H9 (cell line): ENCODE data around the gene EIF4A3. TPM values are rescaled to one million over a fixed set of nuclear protein-coding genes. Genes with fewer than 3 reads are reported as not detected.
"Not testable (repeated sequence)": the region's sequence is repeated elsewhere in the genome, so short reads cannot be mapped to it uniquely, and the experiment has no call there.

Source experiments
- DNase-seq: peaks from one replicate; pipeline ENCODE4 v3.0.0-alpha.2; 2017
- H2AFZ ChIP-seq: one replicate; pipeline ENCODE4 v1.6.1; 2013; ENCODE audit warnings: mild to moderate bottlenecking, low read length, control low read depth, moderate library complexity
- H2AK5ac ChIP-seq: 2 replicates; pipeline ENCODE4 v1.6.1; 2013; ENCODE audit warnings: low read length, control low read depth, mixed read lengths; ENCODE audit not compliant: insufficient read length
- H2BK120ac ChIP-seq: one replicate; pipeline ENCODE4 v1.6.1; 2013; ENCODE audit warnings: low read depth, mild to moderate bottlenecking, low read length, control low read depth, inconsistent platforms; ENCODE audit not compliant: poor library complexity, severe bottlenecking
- H2BK12ac ChIP-seq: 2 replicates; pipeline ENCODE4 v1.6.1; 2013; ENCODE audit warnings: low read length, control low read depth, mixed read lengths, low read depth; ENCODE audit not compliant: insufficient read length
- H2BK15ac ChIP-seq: 2 replicates; pipeline ENCODE4 v1.6.1; 2013; ENCODE audit warnings: low read depth, low read length, control low read depth
- H2BK20ac ChIP-seq: one replicate; pipeline ENCODE4 v1.6.1; 2013; ENCODE audit warnings: low read depth, mild to moderate bottlenecking, low read length, control low read depth, inconsistent platforms; ENCODE audit not compliant: poor library complexity, severe bottlenecking
- H2BK5ac ChIP-seq: 2 replicates; pipeline ENCODE4 v1.6.1; 2013; ENCODE audit warnings: low read length, control low read depth, mixed read lengths; ENCODE audit not compliant: insufficient read length
- H3K14ac ChIP-seq: 2 replicates; pipeline ENCODE4 v1.6.1; 2013; ENCODE audit warnings: low read length, control low read depth; ENCODE audit not compliant: insufficient read depth
- H3K18ac ChIP-seq: 2 replicates; pipeline ENCODE4 v1.6.1; 2013; ENCODE audit warnings: low read depth, mild to moderate bottlenecking, mixed read lengths, low read length, control low read depth; ENCODE audit not compliant: insufficient read length
- H3K23ac ChIP-seq: 2 replicates; pipeline ENCODE4 v1.6.1; 2013; ENCODE audit warnings: low read length, control low read depth, mixed read lengths, low read depth; ENCODE audit not compliant: insufficient read length
- H3K23me2 ChIP-seq: 2 replicates; pipeline ENCODE4 v1.6.1; 2013; ENCODE audit warnings: low read depth, mild to moderate bottlenecking, mixed read lengths, low read length, control low read depth; ENCODE audit not compliant: insufficient read length, poor library complexity, severe bottlenecking
- H3K27ac ChIP-seq: 2 replicates; pipeline ENCODE4 v1.5.1; 2013; ENCODE audit warnings: low read length, control low read depth, mixed read lengths, low read depth; ENCODE audit not compliant: insufficient read length
- H3K27me3 ChIP-seq: 2 replicates; pipeline ENCODE4 v1.6.1; 2013; ENCODE audit warnings: low read length, control low read depth, inconsistent platforms; ENCODE audit not compliant: insufficient read depth
- H3K4ac ChIP-seq: 2 replicates; pipeline ENCODE4 v1.6.1; 2013; ENCODE audit warnings: low read depth, mild to moderate bottlenecking, control low read depth, inconsistent platforms, low read length, moderate library complexity
- H3K4me1 ChIP-seq: 2 replicates; pipeline ENCODE4 v1.6.1; 2013; ENCODE audit warnings: low read length, control low read depth, inconsistent platforms; ENCODE audit not compliant: insufficient read depth
- H3K4me2 ChIP-seq: 2 replicates; pipeline ENCODE4 v1.6.1; 2013; ENCODE audit warnings: low read length, control low read depth, mixed read lengths; ENCODE audit not compliant: insufficient read length, insufficient read depth
- H3K56ac ChIP-seq: 2 replicates; pipeline ENCODE4 v1.6.1; 2013; ENCODE audit warnings: low read depth, mild to moderate bottlenecking, mixed read lengths, low read length, control low read depth; ENCODE audit not compliant: insufficient read length
- H3K79me1 ChIP-seq: 2 replicates; pipeline ENCODE4 v1.6.1; 2013; ENCODE audit warnings: low read depth, mild to moderate bottlenecking, moderate library complexity, low read length, control low read depth, inconsistent platforms; ENCODE audit not compliant: insufficient read depth, poor library complexity, severe bottlenecking
- H3K79me2 ChIP-seq: 2 replicates; pipeline ENCODE4 v1.6.1; 2013; ENCODE audit warnings: low read length, control low read depth, inconsistent platforms; ENCODE audit not compliant: insufficient read depth
- H3K9ac ChIP-seq: 2 replicates; pipeline ENCODE4 v1.6.1; 2013; ENCODE audit warnings: low read length, control low read depth, mixed read lengths; ENCODE audit not compliant: insufficient read length; ENCODE audit errors: extremely low read depth
- H3K9me3 ChIP-seq: one replicate; pipeline ENCODE4 v1.6.1; 2013; ENCODE audit warnings: low read depth, low read length, inconsistent platforms; ENCODE audit not compliant: control insufficient read depth
- H3T11ph ChIP-seq: one replicate; pipeline ENCODE4 v1.6.1; 2013; ENCODE audit warnings: mild to moderate bottlenecking, low read length, control low read depth, inconsistent platforms
- H4K20me1 ChIP-seq: one replicate; pipeline ENCODE4 v1.6.1; 2013; ENCODE audit not compliant: control insufficient read depth, insufficient read length, insufficient read depth
- H4K5ac ChIP-seq: 2 replicates; pipeline ENCODE4 v1.6.1; 2013; ENCODE audit warnings: low read depth, mild to moderate bottlenecking, mixed read lengths, low read length, control low read depth; ENCODE audit not compliant: insufficient read length
- H4K8ac ChIP-seq: replicated peaks from 2 replicates; pipeline ENCODE4 v1.6.1; 2013; ENCODE audit warnings: low read length, control low read depth, mixed read lengths, low read depth; ENCODE audit not compliant: insufficient read length
- H4K91ac ChIP-seq: 2 replicates; pipeline ENCODE4 v1.6.1; 2013; ENCODE audit warnings: low read depth, mild to moderate bottlenecking, moderate library complexity, mixed read lengths, low read length, control low read depth; ENCODE audit not compliant: insufficient read length
- H3K27ac Mint-ChIP-seq, 3 experiments: 2 replicates in 2 of 3; 3 replicates in 1 of 3; pipeline ENCODE4 v1.8.0; 2020 to 2021; ENCODE audit warnings: mixed read lengths in 3 of 3, mild to moderate bottlenecking in 1 of 3, moderate library complexity in 1 of 3
- H3K27me3 Mint-ChIP-seq: 2 replicates; pipeline ENCODE4 v1.8.0; 2021; ENCODE audit warnings: low read depth, mild to moderate bottlenecking, moderate library complexity, mixed read lengths
- H3K36me3 Mint-ChIP-seq, 3 experiments: 2 replicates in 2 of 3; 3 replicates in 1 of 3; pipeline ENCODE4 v1.8.0; 2020 to 2021; ENCODE audit warnings: low read depth in 3 of 3, mixed read lengths in 3 of 3; ENCODE audit not compliant: insufficient read depth in 1 of 3
- H3K4me1 Mint-ChIP-seq, 2 experiments: 2 replicates each; pipeline ENCODE4 v1.8.0; 2020; ENCODE audit warnings: mixed read lengths in 2 of 2
- H3K4me3 Mint-ChIP-seq, 2 experiments: 2 replicates in 1 of 2; 3 replicates in 1 of 2; pipeline ENCODE4 v1.8.0; 2020 to 2021; ENCODE audit warnings: mild to moderate bottlenecking in 2 of 2, mixed read lengths in 2 of 2, moderate library complexity in 1 of 2
- H3K9me3 Mint-ChIP-seq, 2 experiments: 2 replicates in 1 of 2; 3 replicates in 1 of 2; pipeline ENCODE4 v1.8.0; 2020; ENCODE audit warnings: mild to moderate bottlenecking in 2 of 2, mixed read lengths in 2 of 2, moderate library complexity in 1 of 2
- CTCF ChIP-seq: fragments of 200-600 bp; sonication (generic); conservative IDR thresholded peaks from 3 replicates; pipeline ENCODE4 v1.8.0; 2021; ENCODE audit warnings: antibody characterized with exemption, mild to moderate bottlenecking
- whole genome bisulfite sequencing: extraction: QIAGEN DNeasy Blood & Tissue Kit; methylation state at CpG from one replicate; pipeline ENCODE4 v1.1.7; 2013; ENCODE audit warnings: missing lambda C conversion rate, low lambda C conversion rate, mixed read lengths; ENCODE audit not compliant: insufficient read length; ENCODE audit errors: extremely low coverage; 5-methylcytosine and 5-hydroxymethylcytosine counted together
- total RNA-seq: library from RNA; stranded (reverse); gene quantifications from 2 replicates; pipeline ENCODE4 v1.2.1, GENCODE V29; 2021

Gene EIF4A3
- total RNA-seq, 1 experiment from 2014 or later, result 162 TPM

GRCh38 chr17:80158846-80159245, 11.9 kb upstream of the EIF4A3 start:
- Mint-ChIP-seq H3K4me1 (peaks cover 28 to 50% of the 10 kb centered on the region in 2 experiments), H3K36me3 (peaks cover 15 to 29% (median 20%) of the 10 kb centered on the region in 3 experiments), H3K27me3 (peaks cover 15% of the 10 kb centered on the region), H3K27ac (no peak overlapping the region), H3K4me3 (no peak overlapping the region), H3K9me3 (peaks cover 29 to 35% of the 10 kb centered on the region in 2 experiments)
- Histone ChIP-seq H3K4me2 (no peak overlapping the region), H3K23me2 (no peaks in the 10 kb centered on the region), H4K20me1 (no peaks in the 10 kb centered on the region), H3K4me1 (peaks cover 5% of the 10 kb centered on the region; the same call in 1 of the 2 replicates), H3K79me1 (no peaks in the 10 kb centered on the region), H3K9me3 (peaks cover 4% of the 10 kb centered on the region), H4K5ac (no peak overlapping the region), H3K27me3 (no peaks in the 10 kb centered on the region; the same call in 1 of the 2 replicates), H4K91ac (no peak overlapping the region), H3T11ph (no peak overlapping the region), H3K14ac (no peak overlapping the region), H3K23ac (no peak overlapping the region), H2AFZ (no peak overlapping the region), H3K9ac (no peak overlapping the region), H3K79me2 (no peaks in the 10 kb centered on the region), H2BK15ac (no peak overlapping the region), H3K4ac (no peak overlapping the region), H2BK120ac (no peak overlapping the region), H2BK12ac (no peak overlapping the region), H4K8ac (no peak overlapping the region), H2BK20ac (no peak overlapping the region), H2BK5ac (no peak overlapping the region), H3K27ac (no peak overlapping the region), H2AK5ac (no peak overlapping the region), H3K18ac (no peak overlapping the region), H3K56ac (no peak overlapping the region)
- DNase-seq, result no peak
- TF ChIP-seq CTCF, result no peak
- WGBS, result no CpG with 5 or more reads among the region's 2 CpGs

GRCh38 chr17:80155600-80155999, 8.7 kb upstream of the EIF4A3 start:
- H2AK5ac ChIP-seq, H3K79me1 ChIP-seq, H4K5ac ChIP-seq, H4K91ac ChIP-seq, H3K23ac ChIP-seq, H2BK5ac ChIP-seq, H3K56ac ChIP-seq, H3K79me2 ChIP-seq, H3K9me3 ChIP-seq, H3K18ac ChIP-seq, H2BK12ac ChIP-seq, H3K14ac ChIP-seq, H2BK120ac ChIP-seq, H4K20me1 ChIP-seq, H3K27ac ChIP-seq, H3K9ac ChIP-seq, H2BK20ac ChIP-seq, H3T11ph ChIP-seq, H2AFZ ChIP-seq, H3K27me3 ChIP-seq, H4K8ac ChIP-seq, H3K4ac ChIP-seq, H3K23me2 ChIP-seq, H3K4me1 ChIP-seq, H2BK15ac ChIP-seq, H3K4me2 ChIP-seq, H3K4me3 Mint-ChIP-seq: not testable (repeated sequence)
- H3K9me3 Mint-ChIP-seq, result peaks cover 29 to 35% of the 10 kb centered on the region in 2 experiments
- peak; percentile 55 for DNase-seq
- peak overlapping the region in 2 of 3 experiments; percentile 90 to 92; a peak in 3 of 7 replicates for H3K27ac Mint-ChIP-seq
- H3K27me3 Mint-ChIP-seq, result peaks cover 31% of the 10 kb centered on the region
- H3K4me1 Mint-ChIP-seq, result peaks cover 54 to 65% of the 10 kb centered on the region in 2 experiments
- peaks cover 15 to 29% (median 20%) of the 10 kb centered on the region in 3 experiments for H3K36me3 Mint-ChIP-seq
- no CpG with 5 or more reads among the region's 2 CpGs for WGBS
